Measurements from ENCODE around the gene PATJ.
"Not testable (repeated sequence)": the region's sequence is repeated elsewhere in the genome, so short reads cannot be mapped to it uniquely, and the experiment has no call there.

PATJ gene

GRCh38 chr1:62109124-62109523 lies 366.8 kb downstream of the PATJ start:
- DNase-seq, result no peak

GRCh38 chr1:62110198-62110817 lies 368.0 kb downstream of the PATJ start:
- no peak for DNase-seq

- DNase-seq, result no peak
Observed at GRCh38 chr1:62111084-62111483, 368.8 kb downstream of the PATJ start.

GRCh38 chr1:62113507-62113906 lies 371.2 kb downstream of the PATJ start:
- DNase-seq, result no peak

GRCh38 chr1:62117018-62117750 lies 374.9 kb downstream of the PATJ start:
- DNase-seq, result no peak

GRCh38 chr1:62126579-62127290 lies 384.5 kb downstream of the PATJ start:
- no peak for DNase-seq

GRCh38 chr1:62128745-62129144 lies 386.5 kb downstream of the PATJ start:
- DNase-seq, result no peak

- DNase-seq, result peak; percentile 31 to 55
Observed at GRCh38 chr1:62131093-62131725, 388.9 kb downstream of the PATJ start.

GRCh38 chr1:62138029-62138428 lies 395.7 kb downstream of the PATJ start:
- DNase-seq, result no peak

GRCh38 chr1:62139410-62139809 lies 397.1 kb downstream of the PATJ start:
- no peak for DNase-seq

- DNase-seq, result no peak
Observed at GRCh38 chr1:62140666-62141065, 398.4 kb downstream of the PATJ start.

- DNase-seq, result no peak
Observed at GRCh38 chr1:62142496-62142895, 400.2 kb downstream of the PATJ start.

- DNase-seq, result peak; percentile 15 to 73
Observed at GRCh38 chr1:62144238-62144831, 402.1 kb downstream of the PATJ start.

GRCh38 chr1:62159940-62160348 lies 417.7 kb downstream of the PATJ start:
- DNase-seq, result no peak

GRCh38 chr1:62161711-62162110 lies 419.4 kb downstream of the PATJ start:
- DNase-seq, result no peak

GRCh38 chr1:62170380-62170779 lies 428.1 kb downstream of the PATJ start:
- DNase-seq, result not testable (repeated sequence)

GRCh38 chr1:62175568-62176179 lies 433.4 kb downstream of the PATJ start:
- peak; percentile 19 to 75 for DNase-seq

- DNase-seq, result no peak
Observed at GRCh38 chr1:62176597-62177312, 434.5 kb downstream of the PATJ start.

- DNase-seq, result no peak
Observed at GRCh38 chr1:62177621-62178020, 435.3 kb downstream of the PATJ start.

- no peak for DNase-seq
Observed at GRCh38 chr1:62178372-62178771, 436.1 kb downstream of the PATJ start.

GRCh38 chr1:62180054-62180453 lies 437.8 kb downstream of the PATJ start:
- DNase-seq, result not testable (repeated sequence)

- no peak for DNase-seq
Observed at GRCh38 chr1:62180639-62181038, 438.4 kb downstream of the PATJ start.

Data from inflammatory macrophage treated with lipopolysaccharide for 1 hour (primary cell).